Left kidney (tissue), 2 donors: Measurements from ENCODE around the gene MRPL12. TPM values are rescaled to one million over a fixed set of nuclear protein-coding genes. Genes with fewer than 3 reads are reported as not detected.

Experiments used
- DNase-seq: peaks from one replicate; pipeline ENCODE4 v3.0.0-alpha.2; 2013
- polyA plus RNA-seq: library from polyadenylated mRNA; unstranded; fragments of 120-200 nt; gene quantifications from one replicate; pipeline ENCODE4 v1.2.1, GENCODE V29; 2013; ENCODE audit not compliant: insufficient read length

MRPL12 gene
- polyA plus RNA-seq, 1 donor, result 34.1 TPM

DNA sequence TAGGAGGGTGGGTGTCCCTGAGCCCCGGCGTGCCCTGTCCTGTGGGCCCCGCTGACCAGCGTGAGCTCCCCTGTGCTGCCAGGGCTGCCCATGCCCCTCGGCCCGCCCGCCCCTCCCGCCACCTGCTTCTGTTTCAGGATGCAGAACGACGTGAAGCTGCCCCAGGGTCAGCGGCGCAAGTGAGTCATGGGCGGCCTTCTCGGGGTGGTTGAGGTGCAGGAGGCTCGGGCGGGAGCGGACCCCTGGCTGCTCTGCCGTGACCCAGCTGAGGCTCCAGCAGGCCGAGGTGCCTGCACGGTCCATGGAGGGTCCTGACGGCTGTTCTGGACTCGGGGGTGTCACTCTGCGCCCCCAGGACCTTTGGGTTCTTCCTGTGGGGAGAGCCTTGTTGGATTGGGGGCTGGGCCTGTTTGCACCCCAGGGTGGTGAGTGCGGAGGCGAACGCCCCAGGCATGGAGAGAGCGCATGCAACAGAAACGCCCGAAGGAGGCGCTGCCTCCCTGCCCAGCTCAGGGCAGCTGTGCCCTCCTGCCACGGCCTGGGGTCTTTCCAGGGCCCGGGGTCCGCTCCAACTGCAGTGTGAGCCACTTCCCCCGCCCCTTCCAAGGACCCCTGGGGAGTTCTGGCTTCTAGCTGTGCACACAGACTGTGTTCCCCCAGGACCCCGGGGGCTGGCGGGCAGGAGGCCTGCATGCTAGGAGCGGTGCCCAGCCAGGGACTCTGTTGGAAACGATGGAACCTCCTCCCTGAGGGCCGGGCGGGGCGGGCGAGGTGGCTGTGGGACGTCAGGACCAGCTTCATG, 12.9 kb downstream of the MRPL12 start:
- no peak for DNase-seq

DNA sequence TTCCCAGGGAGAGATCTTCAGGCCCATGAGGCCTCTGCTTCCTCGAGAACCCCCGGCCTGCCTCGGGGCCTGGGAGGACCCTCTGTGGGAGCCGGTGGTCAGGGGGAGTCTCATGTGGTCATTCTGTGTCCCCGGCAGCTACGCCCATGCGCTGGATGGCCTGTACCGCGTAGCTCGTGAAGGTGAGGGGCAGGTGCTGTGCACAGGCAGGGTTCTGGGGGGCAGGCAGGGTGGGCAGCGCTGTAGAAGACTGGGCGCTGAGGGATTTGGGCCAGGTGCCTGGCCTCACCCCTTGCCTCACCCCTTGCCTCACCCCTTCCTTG, 13.5 kb downstream of the MRPL12 start:
- DNase-seq, result no peak

DNA sequence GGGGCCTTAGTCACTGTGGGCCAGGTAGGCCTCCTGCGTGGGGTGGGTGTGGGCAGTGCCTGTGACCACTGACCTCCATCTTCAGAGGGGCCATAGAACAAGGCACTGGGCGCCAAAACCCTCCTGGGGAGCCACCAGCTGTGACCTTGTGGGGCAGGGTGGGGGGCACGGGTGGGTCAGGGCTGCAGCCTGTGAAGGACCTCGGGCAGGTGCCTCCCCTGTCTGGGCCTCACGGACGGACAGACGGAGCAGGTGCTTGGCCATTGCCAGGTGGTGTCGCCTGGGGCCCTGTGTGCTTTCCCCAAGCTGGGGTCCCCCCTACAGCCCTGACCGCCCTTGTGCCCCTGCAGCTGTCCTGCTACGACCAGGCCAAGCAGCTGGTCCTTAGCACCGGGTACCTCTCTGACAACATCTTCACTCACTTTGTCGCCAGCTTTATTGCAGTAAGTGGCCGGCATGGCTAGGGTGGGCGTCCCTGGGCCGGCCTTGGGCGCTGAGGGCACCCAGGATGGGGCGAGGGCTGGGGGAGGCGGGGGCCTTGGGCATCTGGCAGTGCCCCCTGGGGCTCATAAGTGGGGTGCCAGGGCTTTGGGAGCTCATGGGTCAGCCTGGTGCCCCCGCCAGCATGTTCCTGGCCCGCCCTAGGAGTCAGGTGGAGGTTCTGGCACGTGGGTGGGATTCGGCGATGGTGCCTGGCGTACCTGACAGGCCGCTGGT, 14.0 kb downstream of the MRPL12 start:
- no peak for DNase-seq

DNA sequence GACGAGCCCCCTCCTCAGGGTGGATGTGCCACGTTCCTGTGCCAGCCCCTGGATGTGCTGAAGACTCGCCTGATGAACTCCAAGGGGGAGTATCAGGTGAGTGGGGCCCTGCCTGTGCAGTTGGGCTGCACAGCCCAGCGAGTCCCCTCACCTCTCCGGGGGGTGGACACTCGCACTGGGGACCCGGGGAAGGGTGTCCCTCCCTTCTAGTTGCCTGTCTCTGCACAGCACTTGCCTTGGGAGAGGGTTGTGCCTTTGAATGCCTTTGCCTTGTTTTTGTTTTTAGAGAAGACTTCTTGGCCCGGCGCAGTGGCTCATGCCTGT, 14.6 kb downstream of the MRPL12 start:
- no peak for DNase-seq

DNA sequence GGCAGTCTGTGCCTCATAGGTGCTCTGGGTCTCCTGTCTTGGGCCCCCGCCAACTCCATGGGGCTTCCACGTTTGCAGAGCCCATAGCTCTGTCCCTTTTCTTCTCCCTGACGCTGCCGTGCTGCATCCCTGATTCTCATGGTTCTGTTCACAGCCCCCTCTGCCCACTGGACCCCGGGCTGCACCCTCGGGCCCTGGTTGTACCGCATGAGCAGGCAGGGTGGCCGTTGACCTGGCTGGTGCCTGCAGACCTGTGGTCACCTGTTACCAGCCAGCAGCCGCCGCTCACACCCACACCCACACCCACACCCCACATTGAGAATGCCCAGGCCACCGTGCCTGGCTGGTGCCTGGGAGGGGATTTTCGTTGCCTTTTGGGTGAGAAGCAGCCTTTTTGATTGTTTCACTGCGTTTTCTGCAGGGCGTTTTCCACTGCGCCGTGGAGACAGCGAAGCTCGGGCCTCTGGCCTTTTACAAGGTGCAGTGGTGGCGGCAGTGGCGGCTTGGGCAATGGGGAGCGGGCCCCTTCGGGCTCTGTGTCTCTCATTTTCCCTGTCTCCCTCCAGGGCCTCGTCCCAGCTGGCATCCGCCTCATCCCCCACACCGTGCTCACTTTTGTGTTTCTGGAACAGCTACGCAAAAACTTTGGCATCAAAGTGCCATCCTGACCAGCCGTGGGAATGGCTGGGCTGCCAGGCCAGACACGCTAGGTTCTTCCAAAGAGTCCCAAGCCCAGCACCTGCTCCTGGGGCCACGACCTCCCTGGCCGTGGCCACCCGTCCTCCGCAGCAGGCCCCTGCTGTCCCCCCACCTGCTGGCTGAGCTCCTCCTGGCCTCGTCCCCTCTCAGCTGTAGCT, 16.5 kb downstream of the MRPL12 start:
- no peak for DNase-seq

DNA sequence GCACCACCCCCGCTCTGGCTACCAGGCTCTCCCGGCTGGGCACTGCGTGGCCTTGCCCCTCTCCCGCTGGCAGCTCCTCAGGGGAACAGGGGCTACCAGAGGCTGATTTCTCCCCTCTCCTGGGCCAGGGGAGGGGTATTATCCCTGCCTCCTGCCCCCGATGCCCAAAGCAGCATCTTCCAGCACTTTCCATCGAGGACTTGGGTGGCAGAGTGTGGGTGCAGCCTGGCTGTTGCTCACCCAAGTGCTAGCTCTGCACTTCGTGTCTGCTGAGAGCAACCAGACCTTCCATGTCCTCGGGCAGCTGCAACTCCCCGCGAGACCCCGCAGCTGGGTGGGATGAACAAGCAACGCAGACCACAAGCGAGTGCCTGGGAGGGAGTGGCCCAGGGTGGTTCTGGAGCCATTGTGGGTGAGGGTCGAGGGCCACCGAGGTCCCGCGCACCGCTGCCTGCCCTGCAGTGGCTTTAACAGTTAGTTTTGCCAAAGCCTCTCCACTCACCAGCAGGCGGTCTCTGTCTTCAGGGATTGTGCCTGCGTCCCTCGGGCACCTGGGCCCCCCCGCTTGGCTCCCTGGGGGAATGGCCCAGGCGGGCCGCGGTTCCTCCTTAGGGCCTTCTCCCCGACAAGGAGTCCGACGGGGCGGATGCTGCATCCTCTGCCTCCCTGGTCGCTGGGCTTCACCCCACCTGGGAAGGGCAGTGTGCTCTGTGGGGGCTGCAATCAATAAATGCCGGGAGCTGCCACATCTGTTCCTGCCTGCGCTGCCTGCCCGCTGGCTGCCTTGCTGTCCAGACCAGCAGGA, 17.3 kb downstream of the MRPL12 start:
- no peak for DNase-seq

DNA sequence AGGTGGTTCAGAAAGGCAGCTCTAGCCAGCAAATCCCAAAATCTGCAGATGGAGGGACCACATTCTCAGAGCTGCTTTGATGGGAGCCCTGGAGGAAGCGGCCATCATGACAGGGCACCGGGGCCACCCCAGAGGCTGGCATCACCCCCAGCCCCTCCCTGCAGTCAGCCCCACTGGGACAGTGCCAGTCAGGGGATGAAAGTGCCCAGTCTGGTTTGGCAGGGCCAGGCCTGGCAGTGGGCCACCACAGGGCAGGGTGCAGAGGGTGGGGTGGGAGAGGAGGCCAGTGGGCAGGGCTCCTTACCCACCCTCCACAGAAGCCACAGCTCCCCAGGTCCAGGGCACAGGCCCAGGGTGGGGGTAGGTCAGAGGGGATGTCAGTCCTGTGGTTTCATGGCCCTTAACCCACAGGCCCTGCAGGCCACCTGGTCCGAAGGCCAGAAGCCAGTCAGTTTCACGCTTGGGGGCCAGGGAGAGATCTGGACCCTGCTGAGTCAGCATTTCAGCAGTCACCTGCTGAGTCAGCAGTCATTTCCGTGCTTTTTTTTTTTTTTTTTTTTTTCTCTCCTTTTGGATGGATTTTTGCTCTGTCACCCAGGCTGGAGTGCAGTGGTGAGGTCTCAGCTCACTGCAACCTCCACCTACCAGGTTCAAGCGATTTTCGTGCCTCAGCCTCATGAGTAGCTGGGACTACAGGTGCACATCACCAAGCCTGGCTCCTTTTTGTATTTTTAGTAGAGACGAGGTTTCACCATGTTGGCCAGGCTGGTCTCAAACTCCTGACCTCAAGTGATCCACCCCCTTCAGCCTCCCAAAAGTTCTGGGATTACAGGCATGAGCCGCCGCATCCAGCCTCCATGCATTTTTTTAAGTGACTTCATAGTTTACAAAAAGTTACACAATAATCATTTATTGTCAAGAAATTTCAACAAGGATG, 19.3 kb downstream of the MRPL12 start:
- DNase-seq, result no peak

DNA sequence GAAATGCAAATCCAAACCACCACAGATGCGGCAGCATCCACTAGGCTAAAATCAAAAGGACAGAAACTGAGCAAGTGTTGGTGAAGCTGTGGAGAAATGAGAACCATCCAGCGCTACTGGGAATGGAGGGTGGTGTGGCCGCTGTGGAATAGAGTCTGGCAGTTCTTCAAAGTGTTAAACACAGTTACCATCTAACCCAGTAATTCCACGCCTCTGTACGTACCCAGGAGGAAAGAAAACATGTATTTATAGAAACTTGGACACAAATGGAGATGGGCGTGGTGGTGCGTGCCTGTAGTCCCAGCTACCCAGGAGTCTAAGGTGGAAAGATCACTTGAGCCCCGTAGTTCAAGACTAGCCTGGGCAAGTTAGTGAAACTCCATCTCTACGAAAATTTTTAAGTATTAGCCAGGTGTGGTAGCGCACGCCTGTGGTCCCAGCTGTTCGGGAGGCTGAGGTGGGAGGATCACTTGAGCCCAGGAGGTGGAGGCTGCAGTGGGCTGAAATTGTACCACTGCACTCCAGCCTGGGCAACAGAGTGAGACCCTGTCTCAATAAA, 20.6 kb downstream of the MRPL12 start:
- no peak for DNase-seq

DNA sequence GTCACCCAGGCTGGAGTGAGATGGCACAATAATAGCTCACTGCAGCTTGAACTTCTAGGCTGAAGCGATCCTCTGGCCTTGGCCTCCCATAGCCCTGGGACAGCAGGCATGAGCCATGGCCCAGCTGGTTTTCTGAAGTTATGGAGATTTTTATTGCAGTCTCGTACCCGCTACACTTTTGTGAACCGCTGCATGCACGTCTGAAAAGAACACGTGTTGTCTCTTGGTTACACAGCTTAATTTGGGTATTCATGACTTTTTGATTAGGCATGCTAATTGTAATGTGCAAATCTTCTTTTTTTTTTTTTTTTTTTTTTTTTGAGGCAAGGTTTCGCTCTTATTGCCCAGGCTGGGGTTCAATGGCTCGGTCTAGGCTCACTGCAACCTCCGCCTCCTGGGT, 22.3 kb downstream of the MRPL12 start:
- no peak for DNase-seq

- no peak for DNase-seq
Observed at GRCh38 chr17:81726004-81726403, 22.8 kb downstream of the MRPL12 start.

GRCh38 chr17:81727324-81728031, 24.3 kb downstream of the MRPL12 start:
- DNase-seq, result no peak

GRCh38 chr17:81733507-81734404, 30.6 kb downstream of the MRPL12 start:
- peak; percentile 62 for DNase-seq

DNA sequence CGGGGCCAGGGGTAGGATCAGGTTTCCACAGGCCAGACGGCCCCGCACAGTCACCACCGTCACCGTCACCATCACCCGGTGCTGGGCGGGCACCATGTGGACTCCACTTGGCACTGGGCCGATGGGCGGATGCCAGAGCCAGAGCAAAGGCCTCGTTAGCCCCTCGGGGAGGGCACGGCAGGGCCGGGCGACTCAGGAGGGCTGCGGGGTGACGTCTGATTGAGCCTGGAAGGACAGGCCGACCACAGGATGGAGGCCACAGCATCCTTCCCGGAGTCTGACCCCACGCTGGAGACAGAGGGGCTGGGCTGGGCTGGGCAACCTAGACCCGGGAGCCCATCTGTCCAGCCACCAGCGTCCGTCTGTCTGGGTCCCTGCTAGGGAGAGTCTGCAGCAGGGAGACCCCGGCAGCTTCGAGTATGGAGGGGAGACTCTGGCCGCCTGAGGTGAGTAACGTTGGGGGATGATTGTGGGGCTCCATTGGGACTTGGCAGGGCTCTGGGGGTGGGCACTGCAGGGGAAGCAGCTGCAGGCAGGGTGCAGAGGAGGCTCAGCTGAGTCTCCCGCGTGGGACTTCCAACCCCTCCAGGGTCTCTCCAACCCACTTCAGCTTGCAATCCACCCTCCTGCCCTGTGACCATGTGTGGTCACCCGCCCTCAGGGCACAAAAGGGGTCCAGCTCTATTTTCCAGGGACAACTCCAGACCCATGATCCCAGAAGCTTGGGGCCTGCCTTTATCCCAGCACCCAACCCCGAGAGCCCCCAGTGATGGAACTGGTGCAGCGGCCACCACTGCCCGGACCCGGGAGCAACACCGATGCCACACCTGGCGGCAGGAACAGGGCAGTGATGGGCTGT, 31.5 kb downstream of the MRPL12 start:
- DNase-seq, result no peak

DNA sequence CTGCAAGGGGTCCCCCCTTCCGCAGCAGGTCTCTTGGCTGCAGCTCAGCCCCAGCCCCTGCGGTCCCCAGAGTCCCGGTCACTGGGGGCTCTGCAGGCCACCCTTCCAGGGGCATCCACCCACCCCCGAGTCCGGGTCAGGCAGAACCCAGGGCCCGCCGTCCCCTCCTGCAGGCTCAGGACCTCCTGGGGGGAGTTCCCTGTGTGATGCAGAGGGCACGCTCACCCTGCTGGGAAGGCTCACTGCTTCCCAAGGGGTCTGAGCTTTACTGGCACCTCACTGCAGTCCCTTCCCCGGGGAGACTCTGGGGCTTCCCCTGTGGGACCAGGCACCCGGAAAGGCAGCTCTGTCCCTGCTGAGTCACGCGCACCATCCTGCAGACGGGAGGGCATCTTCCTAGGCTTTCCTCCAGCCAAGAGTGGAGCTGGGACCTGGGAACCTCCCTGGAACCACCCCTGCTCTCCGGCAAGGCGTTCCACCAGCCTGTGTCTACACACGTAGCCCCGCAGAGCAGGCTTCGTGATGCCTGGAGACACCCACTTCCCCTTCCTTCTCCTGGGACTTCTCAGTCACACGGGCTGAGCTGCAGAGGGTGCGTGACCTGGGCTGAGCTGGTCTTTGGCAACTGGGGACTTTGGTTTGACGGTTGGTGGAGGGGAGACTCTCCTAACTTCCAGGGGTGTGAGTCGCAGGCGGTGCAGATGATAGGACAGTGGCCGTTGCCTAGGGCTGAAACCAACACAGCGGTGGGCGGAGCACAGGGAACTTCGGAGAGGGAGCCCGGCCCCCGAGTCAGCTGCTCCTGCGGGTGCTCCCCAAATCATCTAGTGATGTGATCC, 32.3 kb downstream of the MRPL12 start:
- DNase-seq, result no peak

DNA sequence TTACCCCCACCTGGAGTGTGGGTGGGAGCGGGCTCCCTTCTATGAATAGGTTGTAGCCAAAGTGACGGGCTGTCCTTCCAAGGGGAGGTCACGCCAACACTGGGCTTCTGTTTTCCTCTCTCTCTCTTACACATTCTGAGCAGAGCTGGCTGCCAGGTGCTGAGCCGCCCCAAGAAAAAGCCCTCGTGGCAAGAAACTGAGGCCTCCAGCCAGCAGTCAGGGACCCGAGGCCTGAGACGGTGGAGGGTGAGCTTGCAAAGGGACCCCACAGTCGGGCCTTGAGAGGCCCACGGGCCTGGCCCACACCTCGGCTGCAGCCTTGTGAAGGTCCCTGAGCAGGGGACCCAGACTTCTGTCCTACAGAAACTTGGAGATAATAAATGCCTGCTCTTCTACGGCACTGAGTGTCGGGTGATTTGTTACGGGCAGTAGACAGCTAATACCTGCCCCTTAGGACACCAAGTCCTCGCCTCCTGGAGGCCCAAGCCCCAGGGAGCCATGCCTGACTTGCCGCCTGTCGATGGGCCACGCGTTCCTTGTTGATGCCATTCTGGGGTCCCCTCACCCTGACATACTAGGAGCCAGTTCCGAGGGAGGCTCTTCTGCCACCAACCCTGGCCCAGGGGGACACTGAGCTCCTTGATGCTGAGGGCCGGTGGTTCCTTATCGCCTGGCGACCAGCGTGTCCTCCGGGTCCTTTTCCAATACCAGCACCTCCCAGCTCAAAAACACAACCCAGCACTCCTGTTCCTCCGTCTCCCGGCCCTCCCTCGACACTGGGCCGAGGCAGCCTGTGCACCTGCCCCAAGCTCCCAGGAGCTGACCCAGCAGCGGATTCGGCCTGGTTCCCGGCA, 35.0 kb downstream of the MRPL12 start:
- no peak for DNase-seq

DNA sequence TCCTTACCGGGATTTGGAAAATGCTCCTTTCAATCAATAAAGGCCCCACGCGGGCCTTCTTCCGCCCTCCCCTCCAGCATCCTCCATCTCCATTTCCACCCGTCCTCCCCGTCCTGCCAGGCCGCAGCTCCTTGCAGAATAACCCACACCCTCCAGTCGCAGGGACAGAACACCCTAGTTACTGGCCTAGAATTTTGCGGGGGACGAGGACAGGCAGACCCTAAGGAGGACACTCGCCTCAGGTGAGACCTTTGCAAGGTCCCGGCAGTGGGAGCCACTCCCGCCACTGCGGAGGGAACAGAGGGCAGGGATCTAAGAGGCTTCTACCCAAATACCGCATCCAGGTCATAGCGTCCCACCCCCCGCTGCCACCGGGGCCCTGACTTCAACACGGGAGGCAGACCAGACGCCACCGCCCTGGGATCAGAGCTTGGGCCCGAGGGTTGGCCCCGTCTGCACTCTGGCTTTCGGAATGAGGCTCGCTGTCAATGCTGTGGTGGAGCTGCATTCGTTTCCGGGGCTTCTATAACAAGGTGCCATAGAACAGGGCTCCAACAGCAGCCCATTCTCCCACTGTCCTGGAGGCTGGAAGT, 35.7 kb downstream of the MRPL12 start:
- DNase-seq, result no peak
